Measurements from ENCODE around the gene CCDC8. TPM values are rescaled to one million over a fixed set of nuclear protein-coding genes. Genes with fewer than 3 reads are reported as not detected.

The CCDC8 gene
- total and polyA plus RNA-seq, 9 of the 15 experiments (the other 6 are each of a cell fraction or from before 2014, with no cell fraction given): 0.68 to 30.8 (median 15.6) TPM

DNA sequence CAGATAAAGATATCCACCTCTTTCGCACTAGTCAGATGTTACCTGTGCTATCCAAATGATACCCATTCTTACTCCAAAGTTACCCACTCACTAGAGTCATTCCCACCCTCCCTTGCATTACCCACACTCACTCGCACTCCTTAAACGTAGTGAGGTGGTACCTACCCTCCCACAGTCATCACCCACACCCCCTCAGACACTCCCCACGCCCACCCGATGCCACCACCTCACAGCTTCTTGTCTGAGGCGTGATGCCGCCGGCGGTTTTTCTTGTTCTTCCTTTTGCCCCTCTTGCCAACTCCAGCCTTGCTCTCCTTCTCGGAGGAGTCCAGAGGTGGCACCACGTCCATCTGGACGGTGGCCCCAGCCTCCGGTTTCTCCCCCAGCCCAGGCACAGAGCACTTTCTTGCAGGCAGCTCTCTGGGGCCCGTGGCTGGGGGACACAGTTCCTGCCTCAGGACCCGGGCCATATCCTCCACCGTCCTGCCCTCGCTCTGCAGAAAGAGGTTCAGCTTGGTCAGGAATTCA is 14.2 kb upstream of the CCDC8 start:
- no peak for FAIRE-seq
- intact Hi-C loops (cut with micrococcal nuclease): no loop called here
- WGBS (ENCODE audit: insufficient coverage, low coverage, missing lambda C conversion rate): 22% methylated on average over 16 of the region's 17 CpGs
- ChIA-PET POLR2A (no interaction called here), CTCF (ENCODE audit: low intra/inter-chr PET ratio) (interaction anchor here (0.6 kb wide), 1 partner anchor 163 kb away, joined by 3 read pairs; no protein-coding TSS in a partner anchor)
- Histone ChIP-seq H3K9ac (ENCODE audit: insufficient read depth in 1 of 2, low read depth in 2 of 2, low read length in 2 of 2) (no peak overlapping the region), H3K36me3 (ENCODE audit: control insufficient read depth, insufficient read depth, low read length) (no peaks in the 10 kb centered on the region), H3K4me1 (replicated peaks in 1 of 2; ENCODE audit: control insufficient read depth in 2 of 2, insufficient read depth in 2 of 2, low read length in 2 of 2) (peaks cover 2 to 19% of the 10 kb centered on the region in 2 experiments; a peak in 2 of 5 replicates), H3K4me3 (no peak overlapping the region), H3K27ac (ENCODE audit: extremely low read depth, low read depth, low read length) (no peak overlapping the region), H3K9me3 (replicated peaks; ENCODE audit: control insufficient read depth, insufficient read depth, low read depth, low read length) (no peaks in the 10 kb centered on the region), H2AFZ (ENCODE audit: low read depth, low read length) (no peak overlapping the region), H3K27me3 (ENCODE audit: control insufficient read depth in 2 of 2, insufficient read depth in 2 of 2, low read length in 2 of 2) (peaks cover 37 to 49% of the 10 kb centered on the region in 2 experiments), H4K20me1 (replicated peaks; ENCODE audit: control insufficient read depth, insufficient read depth, low read length) (no peaks in the 10 kb centered on the region; the same call in 1 of the 2 replicates), H3K9me1 (ENCODE audit: control insufficient read depth, insufficient read depth, low read length) (no peaks in the 10 kb centered on the region), H3K79me2 (ENCODE audit: control insufficient read depth, insufficient read depth, low read length) (no peaks in the 10 kb centered on the region), H3K4me2 (ENCODE audit: insufficient read depth, low read length) (no peak overlapping the region)
- no peak for DNase-seq (ENCODE audit: extremely low read depth in 1 of 4, low spot score in 3 of 4)
- in situ Hi-C loops (cut with MboI): no loop called here
- no peak for ATAC-seq
- no TSS peak for BruUV-seq (replicated peaks)
- TF ChIP-seq SMARCE1 (IDR thresholded peaks at IDR 0.05) (no peak), GABPB1 (CRISPR knock-in tag; IDR thresholded peaks at IDR 0.05) (no peak), MCM7 (IDR thresholded peaks at IDR 0.05) (no peak), SNIP1 (IDR thresholded peaks at IDR 0.05; ENCODE audit: low read depth) (no peak), POLR2A (conservative IDR thresholded peaks at IDR 0.05) (no peak), PRMT5 (CRISPR knock-in tag; IDR thresholded peaks at IDR 0.05) (no peak), ATF6 (CRISPR knock-in tag; IDR thresholded peaks at IDR 0.05) (no peak), MTA3 (IDR thresholded peaks at IDR 0.05; ENCODE audit: borderline replicate concordance) (no peak), CREB1 (IDR thresholded peaks at IDR 0.05) (no peak), CREB1 (CRISPR knock-in tag; IDR thresholded peaks at IDR 0.05) (no peak), ZNF277 (CRISPR knock-in tag; IDR thresholded peaks at IDR 0.05; ENCODE audit: borderline replicate concordance) (no peak)
- TF ChIP-seq, protein P1, sequence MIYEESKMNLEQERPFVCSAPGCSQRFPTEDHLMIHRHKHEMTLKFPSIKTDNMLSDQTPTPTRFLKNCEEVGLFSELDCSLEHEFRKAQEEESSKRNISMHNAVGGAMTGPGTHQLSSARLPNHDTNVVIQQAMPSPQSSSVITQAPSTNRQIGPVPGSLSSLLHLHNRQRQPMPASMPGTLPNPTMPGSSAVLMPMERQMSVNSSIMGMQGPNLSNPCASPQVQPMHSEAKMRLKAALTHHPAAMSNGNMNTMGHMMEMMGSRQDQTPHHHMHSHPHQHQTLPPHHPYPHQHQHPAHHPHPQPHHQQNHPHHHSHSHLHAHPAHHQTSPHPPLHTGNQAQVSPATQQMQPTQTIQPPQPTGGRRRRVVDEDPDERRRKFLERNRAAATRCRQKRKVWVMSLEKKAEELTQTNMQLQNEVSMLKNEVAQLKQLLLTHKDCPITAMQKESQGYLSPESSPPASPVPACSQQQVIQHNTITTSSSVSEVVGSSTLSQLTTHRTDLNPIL (CRISPR knock-in tag; IDR thresholded peaks at IDR 0.05): no peak
- TF ChIP-seq, protein P2, sequence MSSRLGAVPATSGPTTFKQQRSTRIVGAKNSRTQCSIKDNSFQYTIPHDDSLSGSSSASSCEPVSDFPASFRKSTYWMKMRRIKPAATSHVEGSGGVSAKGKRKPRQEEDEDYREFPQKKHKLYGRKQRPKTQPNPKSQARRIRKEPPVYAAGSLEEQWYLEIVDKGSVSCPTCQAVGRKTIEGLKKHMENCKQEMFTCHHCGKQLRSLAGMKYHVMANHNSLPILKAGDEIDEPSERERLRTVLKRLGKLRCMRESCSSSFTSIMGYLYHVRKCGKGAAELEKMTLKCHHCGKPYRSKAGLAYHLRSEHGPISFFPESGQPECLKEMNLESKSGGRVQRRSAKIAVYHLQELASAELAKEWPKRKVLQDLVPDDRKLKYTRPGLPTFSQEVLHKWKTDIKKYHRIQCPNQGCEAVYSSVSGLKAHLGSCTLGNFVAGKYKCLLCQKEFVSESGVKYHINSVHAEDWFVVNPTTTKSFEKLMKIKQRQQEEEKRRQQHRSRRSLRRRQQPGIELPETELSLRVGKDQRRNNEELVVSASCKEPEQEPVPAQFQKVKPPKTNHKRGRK (tag; IDR thresholded peaks at IDR 0.05): no peak
- TF ChIP-seq, protein P3, sequence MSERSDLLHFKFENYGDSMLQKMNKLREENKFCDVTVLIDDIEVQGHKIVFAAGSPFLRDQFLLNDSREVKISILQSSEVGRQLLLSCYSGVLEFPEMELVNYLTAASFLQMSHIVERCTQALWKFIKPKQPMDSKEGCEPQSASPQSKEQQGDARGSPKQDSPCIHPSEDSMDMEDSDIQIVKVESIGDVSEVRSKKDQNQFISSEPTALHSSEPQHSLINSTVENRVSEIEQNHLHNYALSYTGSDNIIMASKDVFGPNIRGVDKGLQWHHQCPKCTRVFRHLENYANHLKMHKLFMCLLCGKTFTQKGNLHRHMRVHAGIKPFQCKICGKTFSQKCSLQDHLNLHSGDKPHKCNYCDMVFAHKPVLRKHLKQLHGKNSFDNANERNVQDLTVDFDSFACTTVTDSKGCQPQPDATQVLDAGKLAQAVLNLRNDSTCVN (CRISPR knock-in tag; IDR thresholded peaks at IDR 0.05): no peak
- TF ChIP-seq, protein P4, sequence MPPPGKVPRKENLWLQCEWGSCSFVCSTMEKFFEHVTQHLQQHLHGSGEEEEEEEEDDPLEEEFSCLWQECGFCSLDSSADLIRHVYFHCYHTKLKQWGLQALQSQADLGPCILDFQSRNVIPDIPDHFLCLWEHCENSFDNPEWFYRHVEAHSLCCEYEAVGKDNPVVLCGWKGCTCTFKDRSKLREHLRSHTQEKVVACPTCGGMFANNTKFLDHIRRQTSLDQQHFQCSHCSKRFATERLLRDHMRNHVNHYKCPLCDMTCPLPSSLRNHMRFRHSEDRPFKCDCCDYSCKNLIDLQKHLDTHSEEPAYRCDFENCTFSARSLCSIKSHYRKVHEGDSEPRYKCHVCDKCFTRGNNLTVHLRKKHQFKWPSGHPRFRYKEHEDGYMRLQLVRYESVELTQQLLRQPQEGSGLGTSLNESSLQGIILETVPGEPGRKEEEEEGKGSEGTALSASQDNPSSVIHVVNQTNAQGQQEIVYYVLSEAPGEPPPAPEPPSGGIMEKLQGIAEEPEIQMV (tag; conservative IDR thresholded peaks at IDR 0.05; ENCODE audit: low read depth): no peak
